Common myeloid progenitor, CD34-positive (primary cell): ENCODE data around the gene WARS2.
"Not testable (repeated sequence)": the region's sequence is repeated elsewhere in the genome, so short reads cannot be mapped to it uniquely, and the experiment has no call there.

Experiments
- CTCF ChIA-PET: fragments of 350-600 bp; sonication (Branson Sonifier 250); formaldehyde crosslinking; loops from one replicate; lab custom pipeline; 2021; ENCODE audit warnings: antibody characterized with exemption; lab: Charles Lee
- POLR2A ChIA-PET: fragments of 350-600 bp; sonication (Branson Sonifier 250); formaldehyde crosslinking; loops from one replicate; lab custom pipeline; 2021; ENCODE audit warnings: antibody characterized with exemption; lab: Charles Lee
- DNase-seq, 3 donors: peaks; one replicate each; pipeline versions ENCODE4 v3.0.0 to v3.0.0-alpha.2; 2013
- H3K27ac ChIP-seq, 2 experiments: 1 replicate in 1 of 2; 2 replicates in 1 of 2; pipeline ENCODE4 v1.7.0; 2013; ENCODE audit warnings: inconsistent platforms in 2 of 2, low read length in 2 of 2, mild to moderate bottlenecking in 2 of 2, low read depth in 1 of 2, moderate library complexity in 1 of 2; ENCODE audit not compliant: severe bottlenecking in 2 of 2, insufficient read depth in 1 of 2, poor library complexity in 1 of 2
- H3K27me3 ChIP-seq, 5 experiments: replicated peaks in 2 of 5; 1 replicate in 3 of 5; 2 replicates in 2 of 5; pipeline versions ENCODE4 v1.6.1 to v1.7.0; 2013; ENCODE audit warnings: low read length in 4 of 5, mild to moderate bottlenecking in 2 of 5, moderate library complexity in 2 of 5, inconsistent platforms in 1 of 5; ENCODE audit not compliant: insufficient read depth in 5 of 5, control insufficient read depth in 4 of 5
- H3K36me3 ChIP-seq, 4 experiments: 1 replicate in 2 of 4; 2 replicates in 2 of 4; pipeline versions ENCODE4 v1.6.1 to v1.7.0; 2013; ENCODE audit warnings: low read length in 3 of 4, control low read depth in 1 of 4, mild to moderate bottlenecking in 1 of 4; ENCODE audit not compliant: control insufficient read depth in 4 of 4, insufficient read depth in 4 of 4
- H3K4me1 ChIP-seq, 4 experiments: 1 replicate in 3 of 4; 2 replicates in 1 of 4; pipeline versions ENCODE4 v1.6.1 to v1.7.1; 2013; ENCODE audit warnings: low read length in 3 of 4, mild to moderate bottlenecking in 3 of 4, control low read depth in 1 of 4, inconsistent platforms in 1 of 4, moderate library complexity in 1 of 4; ENCODE audit not compliant: control insufficient read depth in 4 of 4, insufficient read depth in 4 of 4; ENCODE audit errors: control extremely low read depth in 1 of 4
- H3K4me3 ChIP-seq, 7 experiments: 1 replicate in 4 of 7; 2 replicates in 3 of 7; pipeline versions ENCODE4 v1.5.1 to v1.7.0; 2013; ENCODE audit warnings: mild to moderate bottlenecking in 7 of 7, low read length in 6 of 7, moderate library complexity in 6 of 7, inconsistent platforms in 2 of 7, low read depth in 2 of 7, control low read depth in 1 of 7; ENCODE audit not compliant: insufficient read depth in 4 of 7, control insufficient read depth in 1 of 7; ENCODE audit errors: extremely low read depth in 1 of 7
- H3K9me3 ChIP-seq, 5 experiments: 1 replicate in 4 of 5; 2 replicates in 1 of 5; pipeline versions ENCODE4 v1.6.1 to v1.7.1; 2013; ENCODE audit warnings: low read length in 4 of 5, mild to moderate bottlenecking in 2 of 5, inconsistent platforms in 1 of 5, low read depth in 1 of 5, moderate library complexity in 1 of 5; ENCODE audit not compliant: control insufficient read depth in 4 of 5, insufficient read depth in 2 of 5; ENCODE audit errors: control extremely low read depth in 1 of 5
- WGBS: methylation state at CpG from one replicate; pipeline ENCODE4 v1.1.5; 2013; ENCODE audit not compliant: insufficient coverage; 5-methylcytosine and 5-hydroxymethylcytosine counted together

Gene WARS2

GRCh38 chr1:119125874-119126273 lies 14.6 kb downstream of the WARS2 start:
- H3K4me1 ChIP-seq: no peaks in the 10 kb centered on the region
- peaks cover 0 to 8% (median 0%) of the 10 kb centered on the region in 5 experiments for H3K9me3 ChIP-seq
- no peak for DNase-seq
- H3K4me3 ChIP-seq: no peak overlapping the region
- H3K27me3 ChIP-seq: no peaks in the 10 kb centered on the region
- ChIA-PET CTCF (no interaction called here), POLR2A (interaction anchor here (0.6 kb wide), 1 partner anchor 37 kb away, joined by 3 read pairs; no protein-coding TSS in a partner anchor)
- 100% methylated on average over 1 of the region's 1 CpG for WGBS
- H3K36me3 ChIP-seq: peaks cover 0 to 7% (median under 1%) of the 10 kb centered on the region in 4 experiments
- H3K27ac ChIP-seq: no peak overlapping the region

GRCh38 chr1:119124764-119125163 lies 15.7 kb downstream of the WARS2 start:
- Histone ChIP-seq H3K4me3 (no peak overlapping the region), H3K36me3 (peaks cover 0 to 7% (median under 1%) of the 10 kb centered on the region in 4 experiments), H3K27me3 (no peaks in the 10 kb centered on the region), H3K9me3 (peaks cover 0 to 11% (median 0%) of the 10 kb centered on the region in 5 experiments), H3K4me1 (no peaks in the 10 kb centered on the region), H3K27ac (no peak overlapping the region)
- ChIA-PET CTCF (no interaction called here), POLR2A (no interaction called here)
- DNase-seq: no peak
- WGBS: no CpG with 5 or more reads among the region's 3 CpGs

DNA sequence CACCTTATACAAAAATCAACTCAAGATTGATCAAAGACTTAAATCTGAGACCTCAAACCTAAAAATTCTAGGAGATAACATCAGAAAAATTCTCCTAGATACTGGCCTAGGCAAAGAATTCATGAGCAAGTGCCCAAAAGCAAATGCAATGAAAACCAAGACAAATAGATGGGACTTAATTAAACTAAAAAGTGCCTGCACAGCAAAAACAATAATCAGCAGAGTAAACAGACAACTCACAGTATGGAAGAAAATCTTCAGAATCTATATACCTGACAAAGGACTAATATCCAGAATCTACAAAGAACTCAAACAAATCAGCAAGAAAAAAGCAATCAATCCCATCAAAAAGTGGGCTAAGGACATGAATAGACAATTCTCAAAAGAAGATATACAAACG lies 18.6 kb downstream of the WARS2 start:
- H3K27me3 ChIP-seq, CTCF ChIA-PET: not testable (repeated sequence)
- WGBS: no CpG with 5 or more reads among the region's 1 CpG

GRCh38 chr1:119116725-119117124 lies 23.7 kb downstream of the WARS2 start:
- no peak for DNase-seq
- Histone ChIP-seq H3K4me3 (no peak overlapping the region), H3K27ac (no peak overlapping the region), H3K4me1 (no peaks in the 10 kb centered on the region), H3K36me3 (no peaks in the 10 kb centered on the region), H3K27me3 (no peaks in the 10 kb centered on the region), H3K9me3 (peaks cover 0 to 31% (median 4%) of the 10 kb centered on the region in 5 experiments)
- CTCF ChIA-PET: no interaction called here
- POLR2A ChIA-PET: no interaction called here
- WGBS: 95% methylated on average over 7 of the region's 7 CpGs

More for the DNA sequence above, 18.6 kb downstream of the WARS2 start:
- H3K36me3 ChIP-seq, H3K4me1 ChIP-seq, H3K27ac ChIP-seq, DNase-seq, H3K4me3 ChIP-seq, POLR2A ChIA-PET: not testable (repeated sequence)
- peaks cover 0 to 22% (median 2%) of the 10 kb centered on the region in 5 experiments for H3K9me3 ChIP-seq

DNA sequence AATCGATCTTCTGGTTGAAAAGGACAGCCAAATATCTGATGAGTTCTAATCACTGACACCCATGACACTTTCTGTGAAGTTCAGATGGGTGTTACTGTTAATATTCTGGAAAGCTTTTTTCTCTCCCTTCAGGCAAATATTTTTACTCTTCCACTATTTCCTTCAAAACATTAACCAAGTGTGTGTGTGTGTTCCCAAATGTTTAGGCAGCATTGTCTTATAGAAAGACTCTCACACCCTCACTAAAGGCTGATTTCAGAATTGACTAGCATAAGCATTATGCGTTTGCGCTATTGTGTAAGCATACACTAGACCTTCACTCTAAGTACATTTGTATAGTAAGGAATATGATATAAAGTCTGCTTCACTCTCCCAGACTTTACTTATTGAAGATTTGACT lies 24.7 kb downstream of the WARS2 start:
- Histone ChIP-seq H3K27me3 (no peaks in the 10 kb centered on the region), H3K4me3 (no peak overlapping the region), H3K27ac (no peak overlapping the region), H3K4me1 (no peaks in the 10 kb centered on the region), H3K9me3 (peaks cover 2 to 29% (median 8%) of the 10 kb centered on the region in 5 experiments), H3K36me3 (no peaks in the 10 kb centered on the region)
- DNase-seq: no peak
- ChIA-PET CTCF (no interaction called here), POLR2A (no interaction called here)
- no CpG with 5 or more reads among the region's 3 CpGs for WGBS

DNA sequence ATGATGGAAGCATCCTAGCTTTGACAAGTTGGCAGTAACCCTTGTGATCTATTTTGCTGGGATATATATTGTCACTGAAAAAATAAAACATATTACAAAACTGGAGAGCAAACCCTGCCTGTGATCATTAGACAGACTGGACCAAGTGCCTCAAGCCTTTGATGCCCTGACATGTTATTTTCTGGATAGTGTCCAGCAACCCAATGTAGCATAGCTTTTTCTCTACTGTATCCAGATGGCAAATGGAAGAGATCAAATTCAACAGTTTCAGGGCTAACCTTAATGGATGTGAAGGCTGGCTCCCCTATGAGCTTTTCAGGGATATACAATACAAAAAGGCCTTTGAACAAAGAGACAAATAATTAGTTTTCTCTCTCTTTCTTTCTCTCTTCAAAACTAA lies 25.1 kb downstream of the WARS2 start:
- H3K4me1 ChIP-seq: no peaks in the 10 kb centered on the region
- no peaks in the 10 kb centered on the region for H3K27me3 ChIP-seq
- H3K4me3 ChIP-seq: no peak overlapping the region
- H3K9me3 ChIP-seq: peaks cover 2 to 30% (median 8%) of the 10 kb centered on the region in 5 experiments
- no peaks in the 10 kb centered on the region for H3K36me3 ChIP-seq
- POLR2A ChIA-PET: no interaction called here
- CTCF ChIA-PET: no interaction called here
- no peak for DNase-seq
- H3K27ac ChIP-seq: no peak overlapping the region

- no peaks in the 10 kb centered on the region for H3K4me1 ChIP-seq
- peaks cover 2 to 31% (median 8%) of the 10 kb centered on the region in 5 experiments for H3K9me3 ChIP-seq
- no CpG with 5 or more reads among the region's 1 CpG for WGBS
- H3K27me3 ChIP-seq: no peaks in the 10 kb centered on the region
- H3K4me3 ChIP-seq: no peak overlapping the region
- ChIA-PET CTCF (no interaction called here), POLR2A (no interaction called here)
- H3K27ac ChIP-seq: no peak overlapping the region
- H3K36me3 ChIP-seq: no peaks in the 10 kb centered on the region
- DNase-seq: no peak
Measured at GRCh38 chr1:119114786-119115185, 25.7 kb downstream of the WARS2 start.
